ENCODE data around the gene AIF1. TPM values are rescaled to one million over a fixed set of nuclear protein-coding genes. Genes with fewer than 3 reads are reported as not detected.
A peak's percentile ranks its signal among the peaks of the same experiment; 100 is the strongest.

Gene AIF1
- total and polyA plus RNA-seq, 3 donors from 2014 or later: 2.9 to 34.8 (median 6.3) TPM

GRCh38 chr6:31658983-31659648 lies 44.1 kb downstream of the AIF1 start:
- Histone ChIP-seq H3K27ac (peak overlapping the region in 1 of 2 donors; percentile 85), H3K27me3 (no peaks in the 10 kb centered on the region), H3K36me3 (ENCODE audit: low read depth, missing control alignments) (no peaks in the 10 kb centered on the region), H3K4me1 (peaks cover 37% of the 10 kb centered on the region), H3K4me3 (peak overlapping the region; percentile 60 to 79), H3K9me3 (no peaks in the 10 kb centered on the region)
- 78 to 84% methylated on average over 5 to 13 of the region's 13 CpGs for WGBS, 2 donors
- intact Hi-C loops (cut with DNase I; ENCODE audit: low total_unique reads): no loop called here
- no peak for DNase-seq
- TF ChIP-seq POLR2A (IDR thresholded peaks at IDR 0.05) (no peak), CTCF (IDR thresholded peaks at IDR 0.05) (no peak)

GRCh38 chr6:31659649-31660380 lies 44.8 kb downstream of the AIF1 start:
- no peak for DNase-seq
- Histone ChIP-seq H3K36me3 (ENCODE audit: low read depth, missing control alignments) (no peaks in the 10 kb centered on the region), H3K9me3 (no peaks in the 10 kb centered on the region), H3K4me1 (peaks cover 42% of the 10 kb centered on the region), H3K4me3 (peak overlapping the region; percentile 60 to 79), H3K27me3 (no peaks in the 10 kb centered on the region), H3K27ac (peak overlapping the region; percentile 59 to 85)
- intact Hi-C loops (cut with DNase I; ENCODE audit: low total_unique reads): no loop called here
- WGBS, 2 donors: 31 to 32% methylated on average over 12 of the region's 13 CpGs
- TF ChIP-seq CTCF (IDR thresholded peaks at IDR 0.05) (no peak), POLR2A (IDR thresholded peaks at IDR 0.05) (no peak)

GRCh38 chr6:31660381-31661261 lies 45.6 kb downstream of the AIF1 start, which contains the start of gene C6orf47:
Gene C6orf47, minus strand, starts transcription at chr6:31660778. Its CDS starts 831 bp downstream, at chr6:31659947.
- H3K27me3 ChIP-seq: no peaks in the 10 kb centered on the region
- WGBS, 2 donors: 0 to 1% methylated on average over 20 to 45 of the region's 52 CpGs
- H3K9me3 ChIP-seq: no peaks in the 10 kb centered on the region
- TF ChIP-seq POLR2A (IDR thresholded peaks at IDR 0.05): no peak
- TF ChIP-seq CTCF (IDR thresholded peaks at IDR 0.05): no peak
- peak within 1 kb of the TSS; percentile 59 to 85 for H3K27ac ChIP-seq
- DNase-seq: peak; percentile 92
- H3K36me3 ChIP-seq (ENCODE audit: low read depth, missing control alignments): no peaks in the 10 kb centered on the region
- peaks cover 42% of the 10 kb centered on the region for H3K4me1 ChIP-seq
- intact Hi-C loops (cut with DNase I; ENCODE audit: low total_unique reads): no loop called here
- H3K4me3 ChIP-seq: peak within 1 kb of the TSS; percentile 60 to 79

- Histone ChIP-seq H3K36me3 (ENCODE audit: low read depth, missing control alignments) (no peaks in the 10 kb centered on the region), H3K4me3 (no peak overlapping the region), H3K4me1 (peaks cover 42% of the 10 kb centered on the region), H3K27me3 (no peaks in the 10 kb centered on the region), H3K27ac (peak overlapping the region; percentile 59 to 85), H3K9me3 (no peaks in the 10 kb centered on the region)
- TF ChIP-seq CTCF (IDR thresholded peaks at IDR 0.05) (no peak), POLR2A (IDR thresholded peaks at IDR 0.05) (no peak)
- DNase-seq: no peak
- 68 to 71% methylated on average over 12 of the region's 12 CpGs for WGBS, 2 donors
- intact Hi-C loops (cut with DNase I; ENCODE audit: low total_unique reads): no loop called here
Observed at GRCh38 chr6:31661262-31662123, 46.5 kb downstream of the AIF1 start.
